OCI-LY7 (cell line): ENCODE results near the gene KCNG4. TPM values are rescaled to one million over a fixed set of nuclear protein-coding genes. Genes with fewer than 3 reads are reported as not detected.

Source experiments
- BruUV-seq: library from RNA; stranded (reverse); fragments of 400-500 nt; replicated peaks from 2 replicates; lab custom pipeline; 2021; lab: Mats Ljungman, UMichigan
- CTCF ChIA-PET: fragments of 300-600 bp; sonication (Branson Sonifier 250); formaldehyde crosslinking; loops from one replicate; lab custom pipeline; 2022; ENCODE audit warnings: antibody characterized with exemption; ENCODE audit not compliant: unreplicated experiment; lab: Charles Lee
- POLR2A ChIA-PET: fragments of 300-600 bp; sonication (Branson Sonifier 250); formaldehyde crosslinking; loops from one replicate; lab custom pipeline; 2022; ENCODE audit warnings: antibody characterized with exemption; lab: Charles Lee
- DNase-seq: peaks from one replicate; pipeline ENCODE4 v3.0.0-alpha.2; 2015; ENCODE audit warnings: low spot score
- H2AFZ ChIP-seq: fragments of 200-600 bp; sonication (generic), shearing (Covaris generic); 2 replicates; pipeline ENCODE4 v1.6.1; 2014; ENCODE audit warnings: mild to moderate bottlenecking, antibody characterized with exemption, low read length, moderate library complexity
- H3K27ac ChIP-seq: fragments of 200-600 bp; sonication (generic); 2 replicates; pipeline ENCODE4 v1.5.1; 2014; ENCODE audit warnings: mixed run types, low read depth, mild to moderate bottlenecking, moderate library complexity, low read length, inconsistent platforms; ENCODE audit not compliant: poor library complexity, severe bottlenecking
- H3K36me3 ChIP-seq: fragments of 200-600 bp; sonication (generic); 2 replicates; pipeline ENCODE4 v1.6.1; 2014; ENCODE audit warnings: mild to moderate bottlenecking, antibody characterized with exemption, low read length, moderate library complexity, mixed read lengths; ENCODE audit not compliant: insufficient read depth
- H3K4me1 ChIP-seq: fragments of 200-600 bp; sonication (generic); 2 replicates; pipeline ENCODE4 v1.5.1; 2014; ENCODE audit warnings: mild to moderate bottlenecking, low read length; ENCODE audit not compliant: insufficient read depth, poor library complexity, severe bottlenecking
- H3K4me2 ChIP-seq: fragments of 200-600 bp; sonication (generic); 2 replicates; pipeline ENCODE4 v1.6.1; 2014; ENCODE audit warnings: mild to moderate bottlenecking, low read length
- H3K4me3 ChIP-seq: fragments of 200-600 bp; sonication (generic); 2 replicates; pipeline ENCODE4 v1.5.1; 2014; ENCODE audit warnings: mild to moderate bottlenecking, low read depth, low read length; ENCODE audit not compliant: poor library complexity, severe bottlenecking
- H3K79me2 ChIP-seq: fragments of 200-600 bp; sonication (generic); 2 replicates; pipeline ENCODE4 v1.6.1; 2016; ENCODE audit warnings: low read depth, mild to moderate bottlenecking, low read length, moderate library complexity, mixed read lengths; ENCODE audit not compliant: insufficient read depth
- H3K9me2 ChIP-seq: fragments of 200-600 bp; sonication (generic); 2 replicates; pipeline ENCODE4 v1.6.1; 2016; ENCODE audit warnings: mild to moderate bottlenecking, low read length, mixed read lengths; ENCODE audit not compliant: insufficient read depth
- H3K9me3 ChIP-seq: fragments of 200-600 bp; sonication (generic); 2 replicates; pipeline ENCODE4 v1.6.1; 2014; ENCODE audit warnings: mild to moderate bottlenecking, mixed run types, low read length, mixed read lengths
- H4K20me1 ChIP-seq: fragments of 200-600 bp; sonication (generic); 2 replicates; pipeline ENCODE4 v1.6.1; 2014; ENCODE audit warnings: mild to moderate bottlenecking, antibody characterized with exemption, low read length, moderate library complexity, mixed read lengths; ENCODE audit not compliant: insufficient read depth
- CTCF ChIP-seq: fragments of 200-600 bp; sonication (generic); conservative IDR thresholded peaks from 2 replicates; pipeline ENCODE4 v1.5.1; 2014; ENCODE audit warnings: mild to moderate bottlenecking, antibody characterized with exemption, low read length, moderate library complexity, mixed read lengths
- EZH2phosphoT487 ChIP-seq: fragments of 200-600 bp; sonication (generic); IDR thresholded peaks from 2 replicates; pipeline ENCODE4 v1.6.1; 2018; ENCODE audit warnings: low read depth, borderline replicate concordance, mild to moderate bottlenecking, mixed run types, antibody characterized with exemption, low read length, moderate library complexity, mixed read lengths
- intact Hi-C: fragments of 100-400 bp; cut with micrococcal nuclease; formaldehyde crosslinking; loops from one replicate; pipeline ENCODE4 v1.10.0; 2022; ENCODE audit not compliant: unreplicated experiment
- total RNA-seq, 2 experiments: library from RNA; depleted of rRNA in 1 of 2; stranded (reverse); fragments of >200 nt in 1 of 2; shearing (Covaris generic) in 1 of 2; gene quantifications; 2 replicates each; pipeline ENCODE4 v1.2.3, GENCODE V29; 2014 to 2022

The KCNG4 gene
- total RNA-seq, 2 experiments from 2014 or later: not detected

- POLR2A ChIA-PET: no interaction called here
- H3K27ac ChIP-seq: no peak overlapping the region
Observed at GRCh38 chr16:84183572-84183875, 56.3 kb downstream of the KCNG4 start.

GRCh38 chr16:84182680-84183571, 56.9 kb downstream of the KCNG4 start:
- intact Hi-C loops: no loop called here
- H3K4me2 ChIP-seq: no peak overlapping the region
- no TSS peak for BruUV-seq
- H4K20me1 ChIP-seq: no peaks in the 10 kb centered on the region; the same call in 1 of the 2 replicates
- ChIA-PET POLR2A (no interaction called here), CTCF (no interaction called here)
- peaks cover 56% of the 10 kb centered on the region for H3K36me3 ChIP-seq
- no peak overlapping the region for H3K27ac ChIP-seq
- H3K4me1 ChIP-seq: peaks cover 9% of the 10 kb centered on the region
- H3K79me2 ChIP-seq: peaks cover 21% of the 10 kb centered on the region; the same call in 1 of the 2 replicates
- TF ChIP-seq CTCF: no peak
- no peak for TF ChIP-seq EZH2phosphoT487
- H3K9me2 ChIP-seq: no peaks in the 10 kb centered on the region
- no peaks in the 10 kb centered on the region for H3K9me3 ChIP-seq
- H2AFZ ChIP-seq: no peak overlapping the region
- H3K4me3 ChIP-seq: no peak overlapping the region
- DNase-seq: no peak

More at GRCh38 chr16:84183572-84183875, 56.3 kb downstream of the KCNG4 start:
- Histone ChIP-seq H4K20me1 (no peaks in the 10 kb centered on the region; the same call in 1 of the 2 replicates), H3K79me2 (peaks cover 21% of the 10 kb centered on the region; the same call in 1 of the 2 replicates), H3K4me1 (peaks cover 9% of the 10 kb centered on the region), H3K4me3 (no peak overlapping the region), H3K4me2 (no peak overlapping the region), H3K36me3 (peaks cover 50% of the 10 kb centered on the region), H3K9me3 (no peaks in the 10 kb centered on the region), H2AFZ (no peak overlapping the region), H3K9me2 (no peaks in the 10 kb centered on the region)
- intact Hi-C loops: no loop called here
- CTCF ChIA-PET: no interaction called here
- BruUV-seq: no TSS peak
- TF ChIP-seq EZH2phosphoT487 (no peak), CTCF (no peak)
- DNase-seq: no peak

GRCh38 chr16:84182104-84182503, 57.7 kb downstream of the KCNG4 start:
- Histone ChIP-seq H4K20me1 (no peaks in the 10 kb centered on the region; the same call in 1 of the 2 replicates), H3K9me2 (no peaks in the 10 kb centered on the region), H3K4me2 (no peak overlapping the region), H3K79me2 (peaks cover 21% of the 10 kb centered on the region; the same call in 1 of the 2 replicates), H3K27ac (no peak overlapping the region), H3K4me3 (no peak overlapping the region), H2AFZ (no peak overlapping the region), H3K9me3 (no peaks in the 10 kb centered on the region), H3K4me1 (peaks cover 9% of the 10 kb centered on the region), H3K36me3 (peaks cover 60% of the 10 kb centered on the region)
- no peak for TF ChIP-seq EZH2phosphoT487
- TF ChIP-seq CTCF: no peak
- ChIA-PET POLR2A (interaction anchor here (0.6 kb wide), 1 partner anchor 60 kb away, joined by 3 read pairs; no protein-coding TSS in a partner anchor), CTCF (no interaction called here)
- intact Hi-C loops: no loop called here
- BruUV-seq: no TSS peak
- DNase-seq: no peak
